RPMI8226 (cell line): ENCODE data around the gene LHX4.

Experiments used
- DNase-seq: peaks from one replicate; pipeline ENCODE4 v3.0.0-alpha.2; 2015

Gene LHX4

DNA sequence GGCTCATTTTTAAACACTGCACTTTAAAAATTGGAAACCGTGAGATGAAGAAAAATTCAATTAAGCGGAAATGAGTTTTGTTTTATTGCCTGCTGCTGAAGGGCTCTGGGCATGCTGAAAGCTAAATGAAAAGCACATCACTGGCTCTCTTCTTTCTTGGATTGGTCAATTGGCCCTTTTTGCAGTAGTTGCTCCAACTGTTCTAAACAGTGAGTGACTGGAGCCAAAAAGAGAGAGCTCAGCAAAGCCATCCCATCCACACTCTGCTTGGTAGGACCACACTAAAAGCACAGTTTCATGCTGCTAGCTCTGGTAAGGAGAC, 48.1 kb downstream of the LHX4 start:
- no peak for DNase-seq

DNA sequence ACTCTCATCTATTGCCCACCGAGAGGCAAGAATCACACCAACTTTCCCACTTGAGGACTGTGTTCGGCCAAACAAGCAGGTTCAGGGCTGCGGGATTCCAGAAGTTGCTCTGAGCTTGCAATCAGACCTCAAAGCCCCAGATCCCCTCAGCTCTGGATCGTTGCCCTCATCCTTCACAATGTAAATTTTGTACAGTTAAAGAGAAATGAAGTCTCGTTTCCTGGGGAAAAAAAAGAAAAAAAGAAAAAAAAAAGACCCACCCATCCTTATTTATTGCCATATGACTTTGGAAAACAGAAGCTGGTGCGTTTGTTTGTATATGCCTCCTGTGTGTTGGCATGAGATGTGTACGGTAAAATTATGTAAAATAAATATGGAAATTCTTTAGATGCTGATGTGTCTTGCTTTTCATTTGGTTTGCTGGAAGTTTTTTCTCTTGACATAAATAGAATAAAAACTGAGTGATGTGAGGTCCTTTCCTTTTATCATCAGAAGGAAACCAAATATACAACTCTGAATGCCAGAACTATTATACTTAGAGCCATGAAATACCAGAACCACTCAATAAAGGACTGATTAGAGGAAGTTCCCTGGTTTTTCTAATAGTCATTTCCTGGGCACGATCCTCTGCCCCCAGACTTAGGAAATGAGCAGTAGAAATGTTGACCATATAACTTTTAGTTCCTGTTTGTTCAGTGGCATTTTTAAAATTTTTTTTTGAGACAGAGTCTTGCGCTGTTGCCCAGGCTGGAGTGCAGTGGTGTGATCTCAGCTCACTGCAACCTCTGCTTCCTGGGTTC, 48.7 kb downstream of the LHX4 start:
- DNase-seq: no peak

DNA sequence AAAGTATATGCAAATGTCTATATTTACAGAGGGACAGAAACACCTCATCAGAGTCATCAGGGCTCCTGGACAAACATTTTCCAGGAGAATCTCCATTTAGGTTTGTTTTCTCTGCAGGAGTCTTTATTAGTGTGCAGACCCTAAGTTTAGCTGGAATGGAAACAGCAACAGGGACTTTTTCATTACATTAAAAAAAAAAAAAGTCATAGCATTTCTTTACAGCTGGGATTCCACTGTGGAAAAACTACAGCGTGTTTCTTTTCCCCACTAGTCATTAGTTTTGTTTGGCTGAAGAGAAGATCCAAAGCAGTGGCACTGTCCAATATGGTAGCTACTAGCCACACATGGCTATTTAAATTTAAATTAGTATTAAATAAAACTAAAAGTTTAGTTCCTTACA, 49.6 kb downstream of the LHX4 start:
- no peak for DNase-seq

DNA sequence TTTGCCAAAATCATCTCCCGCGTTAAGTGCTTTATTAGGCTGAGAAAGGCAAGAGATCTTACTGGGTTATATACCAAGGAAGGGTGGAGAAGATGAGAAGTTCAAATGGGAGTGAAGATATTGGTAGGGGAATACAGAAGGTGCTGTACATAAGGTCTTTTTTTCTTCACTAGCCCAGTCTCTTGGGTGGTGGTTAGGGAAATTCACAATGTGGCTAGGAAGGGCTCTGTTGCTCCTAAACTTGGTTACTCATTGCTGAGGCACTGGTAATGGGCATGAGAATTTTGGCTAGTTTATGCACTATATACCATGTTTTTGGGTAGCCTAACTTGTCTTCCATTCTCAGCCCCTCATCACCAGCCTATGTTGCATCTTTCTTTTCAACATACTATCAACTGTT, 50.6 kb downstream of the LHX4 start:
- DNase-seq: no peak

DNA sequence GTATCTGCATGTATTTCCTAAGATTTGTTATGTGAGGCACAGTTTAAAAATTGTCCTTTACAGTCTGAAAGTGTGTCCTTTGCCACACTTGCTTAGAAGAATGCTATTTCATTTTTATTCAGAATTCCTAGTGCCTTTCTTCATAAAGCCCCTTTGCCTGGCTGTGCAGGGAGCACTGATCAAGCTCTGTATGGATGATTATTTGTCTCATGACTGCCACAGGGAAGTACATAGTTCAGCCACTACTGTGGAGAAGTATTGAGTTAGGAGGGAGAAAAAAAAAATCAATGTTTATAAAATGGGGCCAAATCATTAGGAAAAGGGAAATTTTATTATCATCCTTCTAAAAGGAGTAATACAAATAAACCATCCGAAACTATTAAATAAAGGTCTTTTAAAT, 51.4 kb downstream of the LHX4 start:
- no peak for DNase-seq

DNA sequence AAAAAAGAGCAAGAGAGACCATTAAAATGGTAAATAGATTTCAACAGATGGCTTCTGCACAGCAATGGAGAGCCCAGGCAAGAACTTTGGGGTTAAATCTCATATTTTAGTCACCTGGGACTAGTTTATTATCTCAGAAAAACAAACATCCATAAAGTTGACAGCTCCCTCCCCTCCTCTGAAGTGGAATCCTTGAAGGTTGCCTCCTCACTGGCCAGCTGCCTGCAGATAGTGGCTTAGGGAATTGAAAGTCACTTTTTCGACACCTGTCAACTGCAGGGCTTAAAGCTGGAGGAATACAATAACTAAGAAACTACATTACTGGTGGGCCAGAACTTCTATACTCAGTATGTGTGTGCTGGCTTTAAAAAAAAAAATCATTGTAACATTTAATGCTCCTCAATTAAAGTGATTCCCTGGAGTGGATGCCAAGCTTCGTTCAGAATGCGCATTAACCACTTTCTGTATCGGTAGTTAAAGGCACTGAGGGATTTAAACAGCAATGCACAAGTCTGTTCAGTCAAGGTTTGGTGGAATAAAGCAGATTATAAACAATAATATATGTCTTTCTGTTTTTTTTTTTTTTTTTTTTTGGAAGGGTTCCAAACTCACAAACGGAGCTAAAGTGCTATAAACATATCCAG, 52.5 kb downstream of the LHX4 start:
- DNase-seq: no peak

DNA sequence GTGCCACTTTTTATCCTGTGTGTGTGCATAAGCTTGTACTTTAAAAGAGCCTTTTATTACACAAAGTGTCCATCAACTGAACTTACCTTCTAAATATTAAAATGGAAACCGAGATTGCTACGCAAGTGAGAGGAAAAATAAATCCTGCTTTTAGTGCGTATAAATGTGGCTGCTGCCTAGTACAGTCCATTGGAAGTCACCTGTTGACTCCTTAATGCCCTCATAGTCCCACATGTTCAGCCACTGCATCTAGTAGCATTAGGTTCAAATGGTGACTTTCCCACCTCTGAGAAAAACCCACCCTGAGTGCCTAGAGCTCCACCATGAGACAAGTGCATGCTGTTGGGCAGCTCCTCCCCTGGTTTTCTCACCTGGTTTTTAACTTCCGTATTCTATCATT, 53.0 kb downstream of the LHX4 start:
- no peak for DNase-seq

DNA sequence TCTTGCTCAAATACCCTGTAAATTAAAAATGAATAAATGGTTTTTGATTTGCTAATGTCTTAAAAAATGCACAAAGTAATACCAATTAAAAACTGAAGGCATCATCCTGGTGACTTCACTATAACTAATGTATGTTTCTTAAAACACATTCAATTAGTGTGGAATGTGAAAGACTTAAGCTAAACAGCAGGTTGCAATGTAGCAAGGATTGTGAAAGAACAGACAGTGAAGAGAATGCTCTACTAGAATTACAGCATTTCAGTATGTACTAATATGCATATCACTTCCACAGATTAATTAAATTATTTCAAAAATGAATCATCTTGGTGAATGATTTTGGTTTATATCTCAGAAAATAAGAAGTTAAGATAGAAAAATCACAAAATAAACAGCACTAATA, 56.4 kb downstream of the LHX4 start:
- DNase-seq: no peak

DNA sequence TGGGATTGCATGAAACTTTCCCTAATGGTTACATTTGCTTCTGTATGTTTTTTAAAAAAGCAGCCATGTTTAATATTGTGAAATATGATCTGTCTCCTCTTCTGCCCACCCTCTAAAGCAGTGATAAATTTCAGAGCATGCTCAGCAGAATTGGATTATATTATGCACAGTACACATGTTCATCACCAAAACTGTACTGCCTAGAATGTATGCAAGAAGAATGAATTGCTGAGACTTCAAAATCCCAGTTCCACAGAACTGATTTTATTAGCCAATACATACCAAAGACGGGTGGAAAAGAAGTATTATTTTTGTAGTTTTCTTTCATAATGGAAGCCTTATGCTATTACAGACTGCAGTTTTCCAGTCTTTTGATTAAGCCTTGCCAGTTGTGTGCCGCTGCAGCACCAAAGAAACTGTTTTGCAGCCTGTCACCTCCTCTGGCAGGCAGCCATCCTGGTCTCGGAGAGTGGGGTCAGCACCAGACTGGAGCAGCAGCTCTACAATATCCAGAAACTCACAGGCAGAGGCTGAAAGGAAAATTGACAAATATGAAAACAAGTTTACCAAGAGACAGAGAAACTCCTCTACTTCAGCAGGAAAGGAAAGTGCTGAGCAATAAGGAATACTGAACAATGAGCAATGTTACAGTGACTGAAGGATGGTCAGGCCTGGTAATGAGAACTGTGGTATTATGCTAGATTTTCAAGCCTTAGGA, 58.1 kb downstream of the LHX4 start:
- DNase-seq: peak; percentile 18

DNA sequence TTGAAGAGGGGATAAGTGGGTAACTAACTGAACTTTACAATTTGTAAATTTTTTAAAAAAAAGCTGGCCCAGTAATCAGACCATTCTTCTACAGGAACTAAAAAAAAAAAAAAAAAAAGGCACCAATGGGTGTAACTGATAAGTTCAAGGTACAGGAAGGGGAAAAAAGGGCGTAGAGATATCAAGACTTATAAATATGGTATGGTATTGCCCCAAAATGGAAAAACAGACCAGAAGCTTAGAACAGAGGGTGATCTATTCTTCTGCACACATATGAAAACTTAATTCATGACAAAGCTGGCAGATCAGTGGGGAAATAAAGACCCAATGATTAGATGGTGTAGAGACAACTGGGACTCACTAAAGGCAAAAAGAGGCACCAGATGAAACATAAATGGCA, 58.9 kb downstream of the LHX4 start:
- DNase-seq: no peak

DNA sequence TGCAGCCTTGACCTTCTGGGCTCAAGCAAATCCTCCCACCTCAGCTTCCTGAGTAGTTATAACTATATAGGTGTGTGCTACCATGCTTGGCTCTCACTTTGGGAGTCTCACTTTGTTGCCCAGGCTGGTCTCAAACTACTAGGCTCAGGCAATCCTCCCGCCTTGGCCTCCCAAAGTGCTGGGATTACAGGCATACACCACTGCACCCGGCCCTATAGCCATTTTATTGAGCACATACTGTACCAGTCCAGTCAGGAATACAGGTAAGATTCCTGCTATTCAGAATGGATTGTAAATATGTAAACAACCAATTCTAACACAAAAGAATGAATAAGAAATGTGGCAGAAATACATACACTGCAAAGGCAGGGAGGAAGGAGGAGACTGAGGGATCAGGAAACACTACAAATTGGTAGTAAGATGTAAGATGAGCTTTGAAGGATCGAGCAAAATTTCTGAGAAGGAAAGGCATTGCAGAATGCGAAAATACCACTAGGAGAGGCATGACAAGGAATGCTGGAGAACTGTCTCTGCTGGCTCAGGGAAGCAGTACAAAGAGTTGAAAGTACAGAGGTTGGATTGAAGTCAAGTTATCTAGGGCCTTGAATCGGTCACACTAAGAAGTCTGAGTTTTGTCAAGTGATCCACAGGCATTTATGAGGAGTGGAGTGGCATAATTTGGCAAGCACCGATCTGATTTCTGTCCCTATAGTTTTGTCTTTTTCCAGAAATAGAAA, 60.4 kb downstream of the LHX4 start:
- no peak for DNase-seq

DNA sequence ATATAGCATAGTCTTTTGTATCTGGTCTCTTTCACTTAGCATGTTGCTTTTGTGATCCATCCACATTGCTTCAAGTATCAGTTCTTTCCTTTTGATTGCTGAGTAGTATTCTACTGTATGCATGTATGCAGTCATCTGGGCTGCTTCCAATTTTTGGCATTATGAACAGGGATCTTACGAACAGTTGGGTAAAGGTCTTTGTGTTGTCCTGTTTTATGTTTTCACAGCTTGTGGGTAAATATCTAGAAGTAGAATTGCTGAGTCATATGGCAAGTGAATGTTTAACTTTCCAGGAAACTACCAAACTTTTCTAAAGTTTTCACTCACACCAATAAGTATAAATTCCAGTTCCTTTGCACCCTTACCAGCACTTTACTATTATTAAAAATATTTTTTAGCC, 60.9 kb downstream of the LHX4 start:
- no peak for DNase-seq

DNA sequence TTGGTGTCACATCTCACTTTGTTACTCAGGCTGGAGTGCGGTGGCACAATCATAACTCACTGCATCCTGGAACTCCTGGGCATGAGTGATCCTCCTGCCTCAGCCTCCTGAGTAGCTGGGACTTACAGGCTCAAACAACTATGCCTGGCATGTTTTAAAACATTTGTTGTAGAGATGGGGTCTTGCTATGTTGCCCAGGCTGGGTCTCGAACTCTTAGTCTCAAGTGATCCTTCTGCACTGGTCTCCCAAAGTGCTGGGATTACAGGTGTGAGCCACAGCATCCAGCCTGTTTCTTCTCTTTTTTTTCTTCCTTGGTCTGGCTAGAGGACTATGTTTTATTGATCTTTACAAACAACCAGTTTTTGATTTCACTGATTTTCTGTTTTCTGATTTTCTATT, 64.6 kb downstream of the LHX4 start:
- no peak for DNase-seq

DNA sequence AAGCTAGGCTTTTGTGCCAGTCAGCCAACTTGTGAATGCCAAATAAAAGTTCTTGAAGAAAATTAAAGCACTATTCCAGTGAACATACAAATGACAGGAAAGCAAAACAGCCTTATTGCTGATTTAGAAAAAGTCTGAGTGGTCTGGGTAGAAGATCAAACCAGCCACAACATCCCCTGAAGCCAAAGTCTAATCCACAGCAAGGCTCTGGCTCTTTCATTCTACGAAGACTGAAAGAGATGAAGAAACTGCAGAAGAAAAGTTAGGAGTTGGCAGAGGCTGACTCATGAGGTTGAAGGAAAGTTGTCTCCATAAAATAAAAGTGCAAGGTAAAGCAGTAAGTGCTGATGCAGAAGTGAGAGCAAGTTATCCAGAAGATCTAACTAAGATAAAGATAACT, 65.9 kb downstream of the LHX4 start:
- DNase-seq: no peak

DNA sequence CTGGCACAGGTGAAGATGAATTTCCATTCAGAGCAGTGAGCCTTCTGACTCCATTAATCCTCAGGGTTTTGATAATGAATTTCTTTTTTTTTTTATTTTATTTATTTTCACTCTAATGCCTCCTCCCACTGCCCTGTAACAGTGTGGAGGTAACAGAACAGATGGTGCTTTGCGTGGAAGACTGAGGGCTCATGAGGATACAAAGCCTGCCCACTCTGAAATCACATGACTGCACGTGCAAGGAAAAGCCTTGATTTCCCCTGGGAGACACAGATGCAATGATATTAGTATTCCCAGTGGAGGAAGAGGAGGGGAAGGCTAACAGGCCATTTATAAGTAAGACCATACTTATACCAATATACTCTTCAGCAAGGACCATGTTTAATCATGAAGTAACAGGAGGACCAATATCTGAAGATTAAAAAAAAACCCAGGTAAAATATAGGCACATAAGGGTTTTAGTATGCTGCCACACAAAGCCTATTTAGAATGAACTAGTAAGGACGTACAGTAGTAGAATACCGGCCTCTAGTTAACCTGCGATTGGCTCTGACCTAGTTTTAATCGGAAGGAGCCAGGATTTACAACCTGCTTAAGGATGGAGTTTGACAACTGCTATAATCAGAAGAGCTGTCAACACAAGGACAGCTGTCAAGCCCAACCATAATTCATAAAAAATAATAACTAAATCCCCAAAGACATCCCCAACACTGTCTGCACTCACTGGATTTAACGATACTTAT, 69.6 kb downstream of the LHX4 start:
- no peak for DNase-seq

DNA sequence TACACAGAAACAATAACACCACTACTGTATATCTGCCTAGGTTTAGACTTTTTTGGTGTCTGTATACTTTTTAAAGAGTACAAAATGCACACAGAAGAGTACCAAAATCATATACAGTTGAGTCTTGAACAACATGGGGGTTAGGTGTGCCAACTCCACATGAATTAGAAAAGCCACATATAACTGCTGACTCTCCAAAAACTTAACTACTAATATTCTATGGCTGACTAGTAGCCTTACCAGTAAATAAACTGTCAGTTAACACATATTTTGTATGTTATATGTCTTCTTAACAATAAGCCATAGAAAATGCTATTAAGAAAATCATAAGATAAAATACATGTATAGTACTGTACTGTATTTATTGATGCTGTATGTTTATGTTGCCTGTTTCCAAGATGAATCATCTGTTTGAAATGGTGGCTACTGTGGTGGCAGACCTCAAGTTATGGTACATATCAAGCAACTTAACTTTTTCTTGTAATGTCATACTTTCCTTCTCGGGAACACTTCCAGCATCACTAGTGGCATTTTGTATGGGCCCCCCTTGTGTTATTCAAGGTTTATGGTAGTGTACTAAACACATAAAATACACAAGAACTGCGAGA, 71.2 kb downstream of the LHX4 start:
- no peak for DNase-seq

DNA sequence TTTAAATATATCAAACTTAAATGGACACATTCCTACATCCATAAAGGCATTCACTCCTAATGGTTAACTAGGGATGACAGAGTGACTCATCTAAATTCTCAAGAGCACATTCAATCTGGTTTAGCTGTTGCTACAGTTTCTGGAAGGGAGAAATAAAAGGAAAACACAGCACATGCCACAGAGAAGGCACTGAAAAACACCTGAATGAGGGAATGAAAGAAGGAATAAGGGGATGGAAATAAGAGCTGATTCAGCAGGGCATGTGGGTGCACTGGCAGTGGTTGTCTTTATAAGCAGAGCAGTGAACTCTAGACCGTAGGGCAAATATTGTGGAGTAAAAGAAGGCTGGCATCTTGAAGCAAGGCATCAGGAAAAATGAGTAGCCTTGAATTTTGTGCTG, 79.3 kb downstream of the LHX4 start:
- no peak for DNase-seq

DNA sequence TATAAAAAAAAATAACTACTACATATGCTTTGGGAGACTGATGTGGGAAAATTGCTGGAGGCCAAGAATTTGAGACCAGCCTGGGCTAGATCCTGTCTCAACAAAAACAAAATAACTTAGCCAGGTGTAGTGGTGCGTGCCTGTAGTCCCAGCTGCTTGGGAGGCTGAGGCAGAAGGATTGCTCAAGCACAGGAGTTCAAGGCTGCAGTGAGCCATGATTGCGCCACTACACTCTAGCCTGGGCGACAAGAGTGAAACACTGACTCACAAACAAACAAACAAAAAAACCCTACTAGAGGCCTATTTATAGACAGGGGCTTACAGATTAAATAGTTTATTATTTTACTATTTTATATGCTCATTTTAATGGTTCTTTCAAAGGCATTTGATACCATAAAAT, 80.0 kb downstream of the LHX4 start:
- DNase-seq: no peak

DNA sequence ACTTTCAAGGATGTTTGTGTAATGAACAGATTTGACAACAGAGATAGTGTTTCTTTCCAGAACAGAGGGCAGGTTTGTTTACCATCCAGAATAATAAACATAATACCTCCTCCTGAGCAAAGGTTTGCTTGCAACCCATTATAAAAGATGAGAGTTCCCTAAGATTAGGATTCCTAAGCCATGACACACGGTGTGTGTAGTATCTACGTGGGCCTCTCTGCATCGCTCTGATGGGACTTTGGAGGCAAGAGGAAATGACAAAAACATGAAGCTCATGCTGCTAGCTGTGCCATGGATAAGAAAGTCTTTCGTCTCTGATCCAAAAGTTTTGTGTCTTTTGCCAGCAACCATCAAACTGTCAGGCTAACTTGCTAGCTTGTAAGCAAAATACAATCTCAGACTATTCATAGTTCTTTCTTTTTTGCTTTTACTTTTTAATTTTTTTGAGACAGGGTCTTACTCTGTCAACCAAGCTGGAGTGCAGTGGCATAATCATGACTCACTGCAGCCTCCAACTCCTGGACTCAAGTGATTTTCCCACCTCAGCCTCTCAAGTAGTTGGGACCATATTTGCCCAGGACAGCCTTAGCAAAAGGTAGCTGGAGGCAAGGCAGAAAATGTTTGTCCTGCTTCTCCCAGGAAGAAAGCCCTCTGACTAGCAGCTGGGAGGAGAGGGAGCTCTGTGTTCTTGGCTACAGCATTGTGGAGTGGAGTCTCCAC, 81.1 kb downstream of the LHX4 start:
- no peak for DNase-seq

DNA sequence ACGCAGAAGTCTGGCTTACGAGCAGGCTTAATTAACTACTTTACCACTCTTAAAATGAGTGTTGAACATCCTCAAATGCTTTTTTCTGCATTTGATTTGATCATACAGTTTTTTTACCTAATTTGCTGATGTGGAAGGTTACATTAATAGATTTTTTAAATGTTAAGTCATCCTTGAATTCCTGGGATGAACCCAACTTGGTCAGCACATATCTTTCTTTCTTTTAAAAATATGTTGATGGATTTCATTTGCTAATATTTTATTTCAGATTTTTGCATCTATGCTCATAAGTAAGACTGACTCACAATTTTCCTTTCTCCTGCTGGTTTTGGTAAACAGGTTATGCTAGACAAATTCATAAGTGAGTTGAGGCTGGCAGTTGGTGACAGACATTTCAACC, 82.9 kb downstream of the LHX4 start:
- no peak for DNase-seq

DNA sequence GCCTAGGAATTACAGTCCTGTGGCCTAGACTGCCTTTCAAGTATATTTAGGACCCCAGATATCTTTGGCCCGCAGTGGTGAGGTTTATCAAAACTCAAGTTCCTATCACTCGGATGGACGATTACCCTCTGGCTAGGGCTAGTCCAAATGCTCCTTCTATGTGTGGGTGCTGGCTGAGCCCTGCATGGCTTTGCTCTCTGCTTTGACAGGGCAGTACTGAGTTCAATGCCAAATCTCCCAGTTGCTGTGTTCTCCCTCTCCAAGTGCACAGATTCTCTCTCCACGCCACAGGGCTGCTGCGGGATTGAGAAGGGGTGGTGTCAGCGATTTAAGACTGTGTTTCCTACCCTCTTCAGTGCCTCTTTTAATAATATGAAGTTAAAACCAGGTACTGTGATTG, 97.0 kb downstream of the LHX4 start:
- DNase-seq: no peak
